Stimulated activated CD4-positive, alpha-beta T cell treated with anti-CD3 and anti-CD28 coated beads, Interleukin-1b, Interleukin-23, amount 100 ng/mL, for 1 hour (primary cell): ENCODE measurements around the gene UBE2F.

Experiments
- DNase-seq, 2 donors: peaks; one replicate each; pipeline ENCODE4 v3.0.0-alpha.2; 2020; ENCODE audit warnings: low read depth in 2 of 2

The UBE2F gene

GRCh38 chr2:237966565-237967462 is at the start of gene UBE2F:
UBE2F (plus strand) TSS chr2:237967014; CDS start chr2:237973108, 6,094 bp downstream.
- DNase-seq = peak; percentile 92 to 94

DNA sequence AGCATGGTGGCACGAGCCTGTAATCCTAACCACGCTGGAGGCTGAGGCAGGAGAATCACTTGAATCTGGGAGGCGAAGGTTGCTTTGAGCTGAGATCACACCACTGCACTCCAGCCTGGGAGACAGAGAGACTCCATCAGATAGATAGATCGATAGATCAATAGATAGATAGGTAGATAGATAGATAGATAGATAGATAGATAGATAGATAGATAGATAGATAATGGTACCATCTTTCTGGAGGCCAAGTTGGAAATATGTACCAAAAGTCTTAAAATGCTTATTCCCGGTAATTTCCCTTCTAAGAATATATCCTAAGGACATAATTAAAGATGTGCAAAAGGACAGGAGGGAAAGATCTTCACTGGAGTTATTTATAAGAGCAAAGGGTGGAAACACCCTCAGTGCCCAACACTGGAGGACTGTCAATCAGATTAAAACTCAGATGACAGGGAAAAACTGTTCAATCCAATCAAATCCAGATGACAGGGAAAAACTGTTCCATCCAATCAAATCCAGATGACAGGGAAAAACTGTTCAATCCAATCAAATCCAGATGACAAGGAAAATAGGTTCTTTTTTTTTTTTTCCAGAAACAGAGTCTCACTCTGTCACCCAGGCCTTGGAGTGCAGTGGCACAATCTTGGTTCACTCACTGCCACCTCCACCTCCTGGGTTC is 49.0 kb upstream of the UBE2F start:
- no peak for DNase-seq

DNA sequence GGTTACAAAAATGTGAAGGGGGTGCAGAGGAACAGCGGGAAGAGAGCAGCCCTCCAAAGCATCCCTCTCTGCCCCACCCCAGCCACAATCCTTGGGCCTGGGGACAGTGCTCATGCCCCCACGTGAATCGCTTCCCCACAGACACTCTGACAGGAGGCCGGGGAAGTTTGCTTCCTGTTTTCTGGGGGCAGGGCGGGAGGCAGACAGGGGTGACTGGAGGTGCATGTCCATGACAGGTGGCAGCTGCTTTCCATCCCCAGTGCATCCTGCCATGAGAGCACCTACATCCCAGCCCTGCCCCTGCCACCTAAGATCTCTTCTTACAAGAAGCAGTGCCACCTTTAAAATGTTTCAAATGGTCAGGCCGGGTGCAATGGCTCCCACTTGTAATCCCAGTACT is 47.2 kb upstream of the UBE2F start:
- DNase-seq = no peak

DNA sequence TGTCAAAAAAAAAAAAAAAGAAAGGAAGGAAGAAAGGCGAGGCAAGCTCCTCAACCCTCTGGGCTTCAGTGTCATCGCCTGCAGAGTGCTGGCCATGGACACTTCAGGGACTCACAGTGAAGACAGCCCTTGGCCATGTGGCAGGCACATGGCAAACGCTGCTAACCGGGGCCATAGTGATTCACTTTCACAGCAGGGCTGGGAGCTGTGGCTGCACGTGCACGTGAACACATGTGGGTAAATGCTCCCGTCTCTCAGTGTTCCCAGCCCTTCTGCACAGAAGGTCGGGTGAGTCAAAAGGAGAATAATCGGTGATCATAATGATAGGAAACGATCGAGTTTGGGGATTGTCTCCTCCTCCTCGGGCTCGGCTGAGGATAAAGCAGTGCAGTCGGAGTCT is 46.1 kb upstream of the UBE2F start:
- DNase-seq = no peak

GRCh38 chr2:237921967-237922492 is 44.8 kb upstream of the UBE2F start:
- no peak for DNase-seq

GRCh38 chr2:237922641-237923361 is 44.0 kb upstream of the UBE2F start:
- DNase-seq = no peak

DNA sequence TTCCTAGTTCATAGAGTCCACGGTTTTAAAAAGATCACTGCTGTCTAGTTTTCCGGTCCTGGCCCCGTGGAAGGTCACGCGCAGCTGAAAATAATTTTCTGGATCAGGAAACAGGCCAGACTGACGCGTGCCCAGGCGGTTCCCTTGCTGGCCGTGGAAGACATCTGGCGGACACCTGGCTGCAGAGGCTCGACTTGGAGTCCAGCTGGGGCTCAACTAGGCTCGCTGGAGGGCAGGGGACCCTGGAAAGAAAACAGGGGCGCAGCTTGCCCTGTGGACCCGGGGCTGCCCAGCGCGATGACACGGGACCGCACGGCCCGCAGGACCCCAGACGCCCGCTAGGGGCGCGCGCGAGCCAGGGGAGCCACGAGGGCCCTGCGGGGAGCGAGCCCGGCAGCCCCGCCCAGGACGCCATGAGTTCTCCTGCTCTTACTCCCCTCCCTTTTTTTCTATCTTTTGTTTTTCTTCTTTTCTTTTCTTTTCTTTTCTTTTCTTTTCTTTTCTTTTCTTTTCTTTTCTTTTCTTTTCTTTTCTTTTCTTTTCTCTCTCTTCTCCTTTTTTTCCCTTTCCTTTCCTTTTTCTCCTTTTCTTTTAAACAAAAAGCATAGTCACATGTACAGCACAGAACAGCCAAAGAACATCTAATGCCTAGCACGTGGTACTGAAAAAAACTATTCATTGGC is 43.2 kb upstream of the UBE2F start:
- DNase-seq = peak; percentile 53 to 76

GRCh38 chr2:237924164-237924534 is 42.7 kb upstream of the UBE2F start:
- no peak for DNase-seq

GRCh38 chr2:237927135-237927534 is 39.7 kb upstream of the UBE2F start:
- DNase-seq = no peak

DNA sequence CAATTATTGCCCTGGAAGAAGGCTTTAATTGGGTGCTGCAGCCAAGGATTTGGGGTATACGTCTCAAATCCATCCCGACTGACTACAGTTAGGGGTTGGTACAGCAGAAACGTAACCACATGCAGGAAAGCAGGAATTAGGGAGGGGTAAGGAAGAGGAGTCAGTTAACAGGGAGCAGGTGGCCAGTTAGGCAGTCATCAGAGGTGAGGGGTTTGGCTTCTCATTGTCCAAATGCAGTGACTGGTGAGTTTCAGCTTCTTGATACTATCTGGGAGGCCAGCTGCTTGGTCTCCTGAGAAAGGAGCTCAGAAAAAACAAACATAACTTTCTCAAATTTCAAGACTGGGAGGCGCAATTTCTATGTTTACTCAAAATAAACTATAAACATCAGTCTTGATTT is 38.8 kb upstream of the UBE2F start:
- DNase-seq = no peak

DNA sequence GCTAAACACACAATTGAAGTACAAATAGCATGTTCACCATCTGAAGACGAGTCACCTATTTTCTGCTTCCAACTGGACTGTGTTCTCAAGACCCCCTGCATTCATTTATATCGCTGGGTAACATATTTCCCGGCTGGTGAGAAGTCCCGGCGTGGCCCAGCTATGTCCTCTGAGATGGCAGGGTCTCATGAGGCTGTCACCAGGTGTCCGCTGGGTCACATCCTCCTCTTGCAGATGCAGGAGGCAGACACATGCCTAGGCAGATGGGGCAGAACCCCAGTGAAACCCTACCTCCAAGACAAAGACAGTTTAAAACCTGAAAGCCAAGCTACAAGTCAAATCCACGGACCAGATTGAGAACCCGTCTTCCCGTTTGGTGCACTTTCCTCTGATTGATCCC is 36.8 kb upstream of the UBE2F start:
- DNase-seq = no peak

DNA sequence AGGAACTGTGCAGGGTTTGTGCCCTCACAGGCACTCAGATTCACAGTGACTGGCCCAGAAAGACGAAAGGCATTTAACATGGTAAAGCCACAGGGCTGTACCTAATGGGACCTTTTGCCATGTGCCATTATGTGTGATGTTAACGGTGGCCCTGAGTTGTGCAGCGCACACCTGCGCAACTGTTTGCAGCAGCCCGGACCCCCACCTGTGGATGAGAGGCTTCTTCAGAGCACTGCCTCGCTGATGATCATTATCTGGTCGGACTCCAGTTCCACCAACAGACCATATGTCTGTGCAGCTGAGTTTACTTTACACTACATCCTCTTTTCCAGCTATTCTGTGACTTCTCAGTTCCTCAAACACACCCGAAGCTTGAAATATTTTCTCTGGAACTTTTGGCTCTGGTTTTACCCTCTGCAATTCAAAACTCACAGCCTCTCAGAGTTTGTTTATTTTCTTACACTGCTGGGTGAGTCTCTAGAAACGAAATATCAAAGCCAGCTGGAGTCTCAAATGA is 35.6 kb upstream of the UBE2F start:
- DNase-seq = no peak

GRCh38 chr2:237932731-237933131 is 34.1 kb upstream of the UBE2F start:
- DNase-seq = no peak

- DNase-seq = no peak
Observed at GRCh38 chr2:237934186-237934585, 32.6 kb upstream of the UBE2F start.

- no peak for DNase-seq
Observed at GRCh38 chr2:237935740-237936452, 30.9 kb upstream of the UBE2F start.

DNA sequence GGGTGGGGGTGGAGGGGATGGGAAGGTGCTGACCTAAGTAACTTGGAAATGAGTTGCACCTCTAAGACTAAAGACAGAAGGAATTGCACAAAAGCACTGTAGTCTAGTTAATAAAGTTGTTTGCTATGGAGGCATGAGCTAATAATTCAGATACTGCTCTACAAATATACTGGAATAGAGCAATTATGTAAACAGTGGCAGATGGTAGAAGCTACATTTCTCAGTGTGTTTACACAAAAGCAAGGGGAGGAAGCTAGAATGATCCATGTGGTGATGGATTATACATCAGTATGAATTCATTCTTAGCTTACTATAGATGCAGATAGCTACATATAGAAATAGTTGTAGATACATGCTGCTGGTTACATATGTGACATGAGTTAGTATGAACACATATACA is 27.6 kb upstream of the UBE2F start:
- no peak for DNase-seq

GRCh38 chr2:237940828-237941227 is 26.0 kb upstream of the UBE2F start:
- DNase-seq = no peak

- no peak for DNase-seq
Observed at GRCh38 chr2:237941239-237941638, 25.6 kb upstream of the UBE2F start.

DNA sequence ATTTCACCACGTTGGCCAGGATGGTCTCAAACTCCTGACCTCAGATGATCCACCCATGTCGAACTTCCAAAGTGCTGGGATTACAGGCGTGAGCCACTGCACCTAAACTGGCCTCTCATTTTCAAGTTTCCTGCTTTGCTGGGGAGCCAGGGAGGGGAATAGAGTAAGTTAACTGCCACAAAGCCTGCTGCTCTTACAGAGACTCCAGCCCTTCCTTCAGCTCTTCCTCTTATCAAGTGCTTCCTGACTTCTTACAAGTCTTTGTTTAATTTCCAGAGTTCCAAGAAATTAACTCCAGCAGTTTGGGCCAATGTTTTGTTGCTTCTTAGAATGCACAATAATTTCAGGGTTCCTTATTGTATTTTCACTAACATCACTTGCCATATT is 24.3 kb upstream of the UBE2F start:
- no peak for DNase-seq

- DNase-seq = no peak
Observed at GRCh38 chr2:237943395-237944094, 23.3 kb upstream of the UBE2F start.
